Pancreas (tissue), 10 donors: ENCODE data around the gene TGFBR1. TPM values are rescaled to one million over a fixed set of nuclear protein-coding genes. Genes with fewer than 3 reads are reported as not detected.

Experiments used
- ATAC-seq, 4 donors: fragments of 200-7000 bp; cut with Tn5 transposase; one replicate each; pipeline versions ENCODE4 v1.8.0 to v1.9.1; 2020; ENCODE audit warnings: mild to moderate bottlenecking in 4 of 4, moderate library complexity in 4 of 4
- DNase-seq, 6 donors: peaks; one replicate each; pipeline ENCODE4 v3.0.0-alpha.2; 2020
- FAIRE-seq: peaks from 2 replicates; lab custom pipeline; 2012; peaks lifted over from hg19 to GRCh38; lab: Jason Lieb, UNC
- H3K27ac ChIP-seq, 4 donors: fragments of 200-600 bp; sonication (generic); 1 replicate in 3 of 4; 2 replicates in 1 of 4; pipeline versions ENCODE4 v1.5.0 to v1.8.0; 2020
- H3K27me3 ChIP-seq, 4 donors: fragments of 200-600 bp; one replicate each; pipeline ENCODE4 v1.8.0; 2021
- H3K36me3 ChIP-seq, 3 donors: fragments of 200-600 bp; sonication (generic) in 1 of 3; one replicate each; pipeline versions ENCODE4 v1.5.0 to v1.8.0; 2020 to 2021
- H3K4me1 ChIP-seq, 3 donors: fragments of 200-600 bp; one replicate each; pipeline ENCODE4 v1.8.0; 2021
- H3K4me3 ChIP-seq, 4 donors: fragments of 200-600 bp; sonication (generic) in 2 of 4; one replicate each; pipeline versions ENCODE4 v1.5.0 to v1.8.0; 2020 to 2021
- H3K9me3 ChIP-seq, 4 donors: fragments of 200-600 bp; one replicate each; pipeline ENCODE4 v1.8.0; 2021
- CTCF ChIP-seq, 4 donors: fragments of 200-600 bp; sonication (generic) in 3 of 4; IDR thresholded peaks; one replicate each; pipeline versions ENCODE4 v1.5.0 to v1.8.0; 2021; ENCODE audit warnings: antibody characterized with exemption in 4 of 4
- WGBS, 2 donors: extraction: QIAGEN DNeasy Blood & Tissue Kit; methylation state at CpG; one replicate each; pipeline ENCODE4 v1.1.7; 2013; 5-methylcytosine and 5-hydroxymethylcytosine counted together
- intact Hi-C, 3 donors: fragments of 100-400 bp; cut with DNase I; formaldehyde crosslinking; loops; one replicate each; pipeline versions ENCODE4 v1.11.1 to v1.14.2; 2022
- polyA plus RNA-seq, 2 donors: library from polyadenylated mRNA; stranded (reverse); fragments of 200-250 nt; gene quantifications; one replicate each; pipeline ENCODE4 v1.2.3, GENCODE V29; 2013
- total RNA-seq, 6 donors: library from RNA; stranded (reverse); fragmentation: NEBNext Ultra II Directional in 4 of 6; extraction: Animal tissue kit (Norgen Biotek cat#: 25700) in 4 of 6; gene quantifications; one replicate each; pipeline versions ENCODE4 v1.2.1 to v1.2.4, GENCODE V29; 2021 to 2023
- donor health status: healthy with polysubstance abuse.
- donor health status: DM: no; HTN: no; CAD: no; lungs with moderate emphysema.
- donor health status: DM: no; HTN: no; CAD: no.
- donor health status: control.
- donor health status: control.
- donor health status: Bipolar disorder and iron deficiency.
- donor health status: DM: yes; HTN: yes; CAD: no.
- donor health status: DM: no; HTN: no; CAD: no.
- donor health status: DM: no; HTN: no; CAD: no.
- donor health status: DM: yes; HTN: yes; CAD: no.

The TGFBR1 gene
- total and polyA plus RNA-seq, 8 donors, result 3.5 to 43.6 (median 12.2) TPM

GRCh38 chr9:99201603-99202002, 96.7 kb downstream of the TGFBR1 start:
- Histone ChIP-seq H3K4me3 (no peak overlapping the region), H3K36me3 (no peaks in the 10 kb centered on the region), H3K27me3 (no peaks in the 10 kb centered on the region), H3K4me1 (no peaks in the 10 kb centered on the region), H3K9me3 (no peaks in the 10 kb centered on the region), H3K27ac (no peak overlapping the region)
- WGBS, 2 donors, result 74 to 78% methylated on average over 5 of the region's 5 CpGs
- ATAC-seq (no peak), FAIRE-seq (no peak), DNase-seq (no peak)
- intact Hi-C loops, result no loop called here
- TF ChIP-seq CTCF (IDR thresholded peaks at IDR 0.05), result no peak

Other genes with a start within 250 kb of the TGFBR1 start
- 10 to 100 TPM in 4 of 6 donors, 1 to 10 TPM in 2; 9.4 to 43.4 (median 19.4) TPM for gene COL15A1, start 161.2 kb upstream of the TGFBR1 start, total RNA-seq
- gene COL15A1, start 161.2 kb upstream of the TGFBR1 start, polyA plus RNA-seq, result 1 to 10 TPM; 6.7 to 7.0 TPM
- gene ALG2, start 116.8 kb downstream of the TGFBR1 start, total RNA-seq, result 10 to 100 TPM; 24.9 to 30.6 (median 28.0) TPM
- gene ALG2, start 116.8 kb downstream of the TGFBR1 start, polyA plus RNA-seq, result 10 to 100 TPM; 17.9 to 35.6 TPM
- 100 to 1,000 TPM; 117 to 191 (median 139) TPM for gene SEC61B, start 117.2 kb downstream of the TGFBR1 start, total RNA-seq
- 100 to 1,000 TPM; 251 to 355 TPM for gene SEC61B, start 117.2 kb downstream of the TGFBR1 start, polyA plus RNA-seq